H1 (cell line): ENCODE data around the gene TOMM6. TPM values are rescaled to one million over a fixed set of nuclear protein-coding genes. Genes with fewer than 3 reads are reported as not detected.

ENCODE experiments used
- CTCF ChIA-PET: fragments of 300-600 bp; sonication (Branson Sonifier 250); formaldehyde crosslinking; loops from one replicate; lab custom pipeline; 2021; ENCODE audit not compliant: partially characterized antibody; lab: Charles Lee
- POLR2A ChIA-PET: fragments of 300-600 bp; sonication (Branson Sonifier 250); formaldehyde crosslinking; loops from one replicate; lab custom pipeline; 2021; ENCODE audit warnings: inconsistent platforms; ENCODE audit not compliant: partially characterized antibody; lab: Charles Lee
- DNase-seq, 2 experiments: peaks; one replicate each; pipeline versions ENCODE4 v3.0.0 to v3.0.0-alpha.2; 2010 to 2022; ENCODE audit warnings: low spot score in 2 of 2, low read depth in 1 of 2, mixed read lengths in 1 of 2
- FAIRE-seq: peaks from 2 replicates; lab custom pipeline; 2011; peaks lifted over from hg19 to GRCh38; lab: Jason Lieb, UNC
- H2AFZ ChIP-seq: 2 replicates; pipeline ENCODE4 v1.8.1; 2012; ENCODE audit warnings: low read length, inconsistent platforms
- H2AK5ac ChIP-seq: 2 replicates; pipeline ENCODE4 v1.6.1; 2013; ENCODE audit warnings: low read depth, low read length
- H2BK120ac ChIP-seq: replicated peaks from 2 replicates; pipeline ENCODE3; 2013; ENCODE audit warnings: low read depth, low read length, inconsistent platforms
- H2BK12ac ChIP-seq: 2 replicates; pipeline ENCODE4 v1.6.1; 2013; ENCODE audit warnings: low read depth, low read length
- H2BK15ac ChIP-seq: 2 replicates; pipeline ENCODE4 v1.6.1; 2013; ENCODE audit warnings: low read length
- H2BK20ac ChIP-seq: 2 replicates; pipeline ENCODE4 v1.6.1; 2013; ENCODE audit warnings: low read length
- H2BK5ac ChIP-seq: 2 replicates; pipeline ENCODE4 v1.6.1; 2013; ENCODE audit warnings: low read depth, low read length
- H3K14ac ChIP-seq: 2 replicates; pipeline ENCODE4 v1.6.1; 2013; ENCODE audit warnings: inconsistent platforms; ENCODE audit not compliant: insufficient read length
- H3K18ac ChIP-seq: 2 replicates; pipeline ENCODE4 v1.6.1; 2013; ENCODE audit warnings: low read length; ENCODE audit errors: extremely low read depth
- H3K23ac ChIP-seq: 2 replicates; pipeline ENCODE4 v1.6.1; 2013; ENCODE audit warnings: inconsistent platforms; ENCODE audit not compliant: insufficient read length
- H3K23me2 ChIP-seq: 2 replicates; pipeline ENCODE4 v1.6.1; 2013; ENCODE audit warnings: low read depth, low read length
- H3K27ac ChIP-seq: 2 replicates; pipeline ENCODE4 v1.6.1; 2011; ENCODE audit warnings: low read depth, low read length, inconsistent platforms
- H3K27me3 ChIP-seq, 4 experiments: replicated peaks in 1 of 4; 1 replicate in 1 of 4; 2 replicates in 3 of 4; pipeline versions ENCODE4 v1.6.1 to v1.8.1; 2011 to 2013; ENCODE audit warnings: low read length in 3 of 4, mild to moderate bottlenecking in 3 of 4, inconsistent platforms in 2 of 4, mixed read lengths in 2 of 4, moderate library complexity in 1 of 4; ENCODE audit not compliant: control insufficient read depth in 3 of 4, insufficient read depth in 3 of 4; ENCODE audit errors: extremely low read depth in 1 of 4
- H3K36me3 ChIP-seq, 4 experiments: 2 replicates each; pipeline versions ENCODE4 v1.6.1 to v1.8.1; 2011 to 2013; ENCODE audit warnings: mild to moderate bottlenecking in 4 of 4, low read length in 3 of 4, moderate library complexity in 2 of 4, control low read depth in 1 of 4, inconsistent platforms in 1 of 4; ENCODE audit not compliant: insufficient read depth in 4 of 4, control insufficient read depth in 2 of 4
- H3K4ac ChIP-seq: replicated peaks from 2 replicates; pipeline ENCODE3; 2013; ENCODE audit warnings: low read length, low read depth, mixed read lengths, inconsistent platforms; ENCODE audit not compliant: insufficient read length
- H3K4me1 ChIP-seq, 4 experiments: replicated peaks in 1 of 4; 1 replicate in 1 of 4; 2 replicates in 3 of 4; pipeline versions ENCODE4 v1.6.1 to v1.8.1; 2011 to 2013; ENCODE audit warnings: low read length in 3 of 4, inconsistent platforms in 2 of 4, mixed read lengths in 1 of 4; ENCODE audit not compliant: insufficient read depth in 4 of 4, control insufficient read depth in 3 of 4
- H3K4me2 ChIP-seq, 2 experiments: 2 replicates each; pipeline versions ENCODE4 v1.6.1 to v1.8.1; 2011 to 2013; ENCODE audit warnings: low read depth in 2 of 2, low read length in 2 of 2, control low read depth in 1 of 2, inconsistent platforms in 1 of 2, mild to moderate bottlenecking in 1 of 2; ENCODE audit not compliant: insufficient read depth in 1 of 2
- H3K4me3 ChIP-seq, 4 experiments: fragments of 200-600, 300-600 bp in 1 of 4; sonication (generic), shearing (Covaris generic), sonication (Bioruptor Twin) in 1 of 4; 2 replicates each; pipeline versions ENCODE4 v1.5.1 to v1.8.1; 2011 to 2016; ENCODE audit warnings: low read length in 4 of 4, low read depth in 3 of 4, control low read depth in 2 of 4, inconsistent platforms in 2 of 4, mild to moderate bottlenecking in 2 of 4, mixed read lengths in 1 of 4, moderate library complexity in 1 of 4; ENCODE audit not compliant: insufficient read depth in 2 of 4; ENCODE audit errors: extremely low read depth in 1 of 4
- H3K56ac ChIP-seq: replicated peaks from 2 replicates; pipeline ENCODE3; 2013; ENCODE audit warnings: low read depth, mild to moderate bottlenecking, mixed read lengths, low read length, inconsistent platforms; ENCODE audit not compliant: insufficient read length
- H3K79me1 ChIP-seq: 2 replicates; pipeline ENCODE4 v1.6.1; 2013; ENCODE audit warnings: low read depth, low read length, control low read depth
- H3K79me2 ChIP-seq, 2 experiments: 2 replicates each; pipeline versions ENCODE4 v1.6.1 to v1.8.1; 2012 to 2013; ENCODE audit warnings: low read length in 2 of 2, mild to moderate bottlenecking in 2 of 2, inconsistent platforms in 1 of 2; ENCODE audit not compliant: insufficient read depth in 2 of 2, control insufficient read depth in 1 of 2
- H3K9ac ChIP-seq, 4 experiments: replicated peaks in 1 of 4; 1 replicate in 1 of 4; 2 replicates in 3 of 4; pipeline versions ENCODE4 v1.6.1 to v1.8.1; 2011 to 2013; ENCODE audit warnings: low read depth in 3 of 4, low read length in 3 of 4, control low read depth in 2 of 4, mild to moderate bottlenecking in 2 of 4, moderate library complexity in 2 of 4, inconsistent platforms in 1 of 4; ENCODE audit errors: extremely low read depth in 1 of 4
- H3K9me3 ChIP-seq, 2 experiments: 2 replicates each; pipeline versions ENCODE4 v1.6.1 to v1.8.1; 2012 to 2013; ENCODE audit warnings: mild to moderate bottlenecking in 2 of 2, moderate library complexity in 2 of 2, control low read depth in 1 of 2, inconsistent platforms in 1 of 2, low read depth in 1 of 2, low read length in 1 of 2, mixed read lengths in 1 of 2; ENCODE audit not compliant: insufficient read depth in 2 of 2
- H4K20me1 ChIP-seq, 2 experiments: replicated peaks in 1 of 2; 2 replicates each; pipeline versions ENCODE3 to v1.8.1; 2011 to 2013; ENCODE audit warnings: inconsistent platforms in 2 of 2, low read length in 2 of 2, mild to moderate bottlenecking in 1 of 2; ENCODE audit not compliant: insufficient read depth in 2 of 2, control insufficient read depth in 1 of 2
- H4K5ac ChIP-seq: 2 replicates; pipeline ENCODE4 v1.6.1; 2013; ENCODE audit warnings: low read length, low read depth, mixed read lengths, inconsistent platforms; ENCODE audit not compliant: insufficient read length
- H4K8ac ChIP-seq: 2 replicates; pipeline ENCODE4 v1.8.0; 2013; ENCODE audit warnings: mild to moderate bottlenecking, moderate library complexity, low read length, inconsistent platforms; ENCODE audit not compliant: insufficient read depth; ENCODE audit errors: extremely low read depth
- H4K91ac ChIP-seq: replicated peaks from 2 replicates; pipeline ENCODE3; 2013; ENCODE audit warnings: low read length, mixed read lengths, inconsistent platforms; ENCODE audit not compliant: insufficient read length
- SRF ChIP-seq: IDR thresholded peaks from 2 replicates; pipeline ENCODE4 v1.6.1; 2011; ENCODE audit warnings: mild to moderate bottlenecking, low read depth, low read length, moderate library complexity
- WGBS, 2 experiments: shearing (Covaris generic) in 1 of 2; methylation state at CpG; one replicate each; pipeline versions ENCODE4 v1.1.6 to v1.1.7; 2013 to 2015; ENCODE audit warnings: low lambda C conversion rate in 2 of 2, mixed read lengths in 2 of 2, inconsistent platforms in 1 of 2, low coverage in 1 of 2, missing lambda C conversion rate in 1 of 2; ENCODE audit not compliant: insufficient replicate concordance in 2 of 2, insufficient coverage in 1 of 2, insufficient read length in 1 of 2; ENCODE audit errors: extremely low coverage in 1 of 2, missing lambda C conversion rate in 1 of 2; 5-methylcytosine and 5-hydroxymethylcytosine counted together
- polyA plus RNA-seq, 7 experiments: library from polyadenylated mRNA; depleted of rRNA in 3 of 7; stranded (reverse) in 5 of 7; unstranded in 2 of 7; fragments of >200 nt in 5 of 7; fragments of 200-250 nt in 2 of 7; gene quantifications; 1 replicate in 5 of 7; 2 replicates in 1 of 7; 4 replicates in 1 of 7; pipeline versions ENCODE4 v1.2.1 to v1.2.3, GENCODE V29; 2011 to 2013; ENCODE audit warnings: missing spikeins in 2 of 7, mixed read lengths in 2 of 7
- total RNA-seq: library from RNA; stranded (reverse); fragmentation: NEBNext Ultra II Directional; extraction: Animal tissue kit (Norgen Biotek cat#: 25700); gene quantifications from 2 replicates; pipeline ENCODE4 v1.2.1, GENCODE V29; 2021

Gene TOMM6
- total and polyA plus RNA-seq, 2 of the 8 experiments (the other 6 are each of a cell fraction or from before 2014, with no cell fraction given): 228 to 560 TPM

DNA sequence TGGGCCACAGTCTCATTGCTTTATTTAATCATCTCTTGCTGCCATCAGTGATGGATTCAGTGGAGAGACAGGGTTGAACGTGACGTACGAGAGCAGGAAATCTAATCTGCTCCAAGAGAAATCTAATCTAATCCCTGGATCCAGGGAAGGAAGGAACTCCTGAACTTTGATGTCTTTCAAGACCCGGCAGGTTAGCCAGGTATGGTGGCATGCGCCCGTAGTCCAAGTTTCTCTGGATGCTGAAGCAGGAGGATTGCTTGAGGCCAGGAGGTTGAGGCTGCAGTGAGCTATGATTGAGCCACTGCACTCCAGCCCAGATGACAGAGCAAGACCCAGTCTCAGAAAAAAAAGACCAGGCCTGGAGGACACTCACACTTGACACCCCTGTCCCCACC is 28.9 kb upstream of the TOMM6 start:
- Histone ChIP-seq H3K23ac (no peak overlapping the region), H3K14ac (no peak overlapping the region), H3K4me2 (no peak overlapping the region), H3K23me2 (no peaks in the 10 kb centered on the region), H3K79me2 (no peaks in the 10 kb centered on the region), H2AFZ (no peak overlapping the region), H2BK12ac (no peak overlapping the region), H4K5ac (no peak overlapping the region), H3K56ac (no peak overlapping the region), H4K20me1 (no peaks in the 10 kb centered on the region), H2BK20ac (no peak overlapping the region), H3K4me1 (peaks cover 0 to 3% (median 0%) of the 10 kb centered on the region in 4 experiments; a peak in 2 of 7 replicates), H4K8ac (no peak overlapping the region), H3K9ac (no peak overlapping the region), H3K36me3 (no peaks in the 10 kb centered on the region), H3K27me3 (no peaks in the 10 kb centered on the region; a peak in 1 of 7 replicates), H2BK15ac (no peak overlapping the region), H2AK5ac (no peak overlapping the region), H3K79me1 (no peaks in the 10 kb centered on the region), H2BK5ac (no peak overlapping the region), H3K18ac (no peak overlapping the region), H3K4me3 (no peak overlapping the region), H3K9me3 (no peaks in the 10 kb centered on the region), H3K4ac (no peak overlapping the region), H2BK120ac (no peak overlapping the region), H3K27ac (no peak overlapping the region), H4K91ac (no peak overlapping the region)
- CTCF ChIA-PET: interaction anchor here (1.0 to 2.3 kb wide), 3 partner anchors 10 to 17 kb away, joined by 3 to 12 read pairs (median 4); no protein-coding TSS in a partner anchor
- POLR2A ChIA-PET: interaction anchor here (1.2 kb wide), 1 partner anchor 22 kb away, joined by 3 read pairs; no protein-coding TSS in a partner anchor
- DNase-seq (no peak), FAIRE-seq (no peak)
- 86% methylated on average over 6 of the region's 6 CpGs; no CpG with 5 or more reads in 1 of the 2 experiments for WGBS, 2 experiments
- no peak for TF ChIP-seq SRF
